ENCODE data around the gene C20orf141.

The C20orf141 gene

GRCh38 chr20:2800521-2801285 lies 14.1 kb upstream of the C20orf141 start, which contains the start of gene CPXM1:
CPXM1 (minus strand) TSS chr20:2800627; CDS start chr20:2800572, 55 bp downstream.
- peak; percentile 74 for DNase-seq

GRCh38 chr20:2801286-2801728 lies 13.5 kb upstream of the C20orf141 start:
- DNase-seq: no peak

- DNase-seq: peak; percentile 32
Measured at GRCh38 chr20:2804041-2804828, 10.6 kb upstream of the C20orf141 start.

GRCh38 chr20:2804852-2805688 lies 9.7 kb upstream of the C20orf141 start:
- peak; percentile 49 for DNase-seq

GRCh38 chr20:2805689-2806350 lies 9.0 kb upstream of the C20orf141 start:
- peak; percentile 35 for DNase-seq

GRCh38 chr20:2806351-2806701 lies 8.5 kb upstream of the C20orf141 start:
- peak; percentile 33 for DNase-seq

- DNase-seq: peak; percentile 38
Measured at GRCh38 chr20:2807019-2807418, 7.8 kb upstream of the C20orf141 start.

- DNase-seq: peak; percentile 25
Measured at GRCh38 chr20:2807929-2808328, 6.9 kb upstream of the C20orf141 start.

- DNase-seq: peak; percentile 35
Measured at GRCh38 chr20:2809690-2810089, 5.1 kb upstream of the C20orf141 start.

GRCh38 chr20:2812189-2812588 lies 2.6 kb upstream of the C20orf141 start:
- DNase-seq: no peak

GRCh38 chr20:2814076-2814475 lies 711 bp upstream of the C20orf141 start:
- no peak for DNase-seq

- DNase-seq: peak; percentile 44
Measured at GRCh38 chr20:2815242-2815900, 584 bp downstream of the C20orf141 start.

GRCh38 chr20:2816030-2816582 lies 1.3 kb downstream of the C20orf141 start, which contains the start of gene TMEM239:
TMEM239 (plus strand) TSS chr20:2816364; CDS start chr20:2816555, 191 bp downstream.
- peak; percentile 39 for DNase-seq

- DNase-seq: peak; percentile 53
Measured at GRCh38 chr20:2816583-2817340, 2.0 kb downstream of the C20orf141 start.

GRCh38 chr20:2817341-2817726 lies 2.5 kb downstream of the C20orf141 start:
- peak; percentile 6 for DNase-seq

GRCh38 chr20:2817891-2818595 lies 3.3 kb downstream of the C20orf141 start:
- no peak for DNase-seq

- peak; percentile 29 for DNase-seq
Measured at GRCh38 chr20:2820084-2820895, 5.5 kb downstream of the C20orf141 start.

- peak; percentile 49 for DNase-seq
Measured at GRCh38 chr20:2820896-2821869, 6.4 kb downstream of the C20orf141 start.

All from activated CD8-positive, alpha-beta memory T cell treated with anti-CD3 and anti-CD28 coated beads, Interleukin-2, amount 50 U/mL, for 48 hours (primary cell).